DMS 273 (cell line): Measurements from ENCODE around the gene ANKRD16.
"Not testable (repeated sequence)": the region's sequence is repeated elsewhere in the genome, so short reads cannot be mapped to it uniquely, and the experiment has no call there.

Experiments
- DNase-seq: peaks from one replicate; lab custom pipeline; 2025; ENCODE audit not compliant: unreplicated experiment; lab: John Stamatoyannopoulos, UW

Gene ANKRD16

GRCh38 chr10:5889624-5890451 is at the start of gene ANKRD16, which contains the start of gene FBH1:
ANKRD16 (minus strand) TSS chr10:5889893; CDS start chr10:5889354, 539 bp downstream.
FBH1 (plus strand) TSS chr10:5890243; CDS start chr10:5890346, 103 bp downstream.
- DNase-seq: peak; percentile 98

- no peak for DNase-seq
These were observed 48.6 kb upstream of the ANKRD16 start for GRCh38 chr10:5938291-5938690.

- DNase-seq: no peak
These were observed 47.3 kb upstream of the ANKRD16 start for GRCh38 chr10:5937016-5937415.

DNA sequence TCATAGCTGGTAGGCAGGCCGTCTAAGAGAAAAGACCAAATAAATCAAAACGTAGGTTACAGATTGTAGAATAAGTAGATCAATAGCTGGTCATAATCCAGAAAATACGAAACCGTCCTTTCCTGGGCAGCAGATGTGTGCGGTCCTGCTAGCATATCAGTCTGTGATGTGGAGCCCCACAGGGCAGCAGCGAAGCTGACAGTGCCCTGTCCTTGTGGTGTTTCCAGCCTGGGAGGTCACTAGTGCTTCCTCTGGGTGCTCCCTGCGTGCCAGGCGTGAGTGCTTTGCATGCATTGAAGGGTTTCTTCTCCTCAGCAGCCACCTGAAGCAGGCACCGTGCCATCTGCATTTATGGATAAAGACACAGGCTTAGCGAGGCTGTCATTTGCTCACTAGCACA is 45.9 kb upstream of the ANKRD16 start:
- no peak for DNase-seq

- no peak for DNase-seq
These were observed 44.3 kb upstream of the ANKRD16 start for GRCh38 chr10:5933909-5934546.

GRCh38 chr10:5932345-5932744 is 42.7 kb upstream of the ANKRD16 start:
- no peak for DNase-seq

- no peak for DNase-seq
These were observed 40.6 kb upstream of the ANKRD16 start for GRCh38 chr10:5930272-5930671.

GRCh38 chr10:5929442-5929841 is 39.7 kb upstream of the ANKRD16 start:
- no peak for DNase-seq

DNA sequence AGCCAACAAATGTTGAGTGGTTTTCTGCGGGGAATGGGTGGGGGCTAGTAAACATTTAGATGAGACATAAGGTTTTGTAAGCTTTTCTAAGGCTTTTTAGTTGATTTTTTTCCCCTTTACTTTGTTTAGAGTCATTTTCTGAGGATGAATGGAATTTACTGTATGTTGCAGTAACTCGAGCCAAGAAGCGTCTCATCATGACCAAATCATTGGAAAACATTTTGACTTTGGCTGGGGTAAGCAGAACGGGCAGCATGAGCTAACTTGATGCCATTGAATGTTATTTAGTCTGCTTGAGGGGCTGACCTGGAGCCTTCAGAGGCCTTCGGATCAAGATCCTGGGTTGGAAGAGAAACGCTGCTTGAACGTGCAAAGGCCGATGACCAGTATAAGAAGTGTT is 37.6 kb upstream of the ANKRD16 start:
- no peak for DNase-seq

- no peak for DNase-seq
These were observed 35.2 kb upstream of the ANKRD16 start for GRCh38 chr10:5924889-5925288.

GRCh38 chr10:5921746-5922145 is 32.1 kb upstream of the ANKRD16 start:
- no peak for DNase-seq

DNA sequence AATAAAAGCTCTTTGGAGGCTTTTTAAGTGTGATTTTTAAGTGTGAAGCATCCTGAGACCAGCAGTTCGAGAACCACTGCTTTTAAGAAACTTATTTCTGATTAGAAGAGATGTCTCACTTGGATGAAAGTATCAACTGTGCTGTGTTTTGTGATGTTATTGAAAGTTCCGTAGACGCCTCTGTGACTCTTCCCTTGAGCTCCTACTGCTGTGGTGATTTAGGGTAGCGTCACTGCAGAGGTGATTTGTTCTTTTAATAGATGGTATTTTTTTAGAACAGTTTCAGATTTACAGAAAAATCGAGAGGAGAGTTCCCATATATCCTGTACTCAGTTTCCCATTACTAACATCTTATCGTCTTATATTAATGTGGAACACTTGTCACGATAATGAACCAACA is 29.9 kb upstream of the ANKRD16 start:
- no peak for DNase-seq

GRCh38 chr10:5918763-5919162 is 29.1 kb upstream of the ANKRD16 start:
- DNase-seq: no peak

- no peak for DNase-seq
These were observed 27.6 kb upstream of the ANKRD16 start for GRCh38 chr10:5917305-5917704.

- DNase-seq: no peak
These were observed 25.8 kb upstream of the ANKRD16 start for GRCh38 chr10:5915451-5915850.

DNA sequence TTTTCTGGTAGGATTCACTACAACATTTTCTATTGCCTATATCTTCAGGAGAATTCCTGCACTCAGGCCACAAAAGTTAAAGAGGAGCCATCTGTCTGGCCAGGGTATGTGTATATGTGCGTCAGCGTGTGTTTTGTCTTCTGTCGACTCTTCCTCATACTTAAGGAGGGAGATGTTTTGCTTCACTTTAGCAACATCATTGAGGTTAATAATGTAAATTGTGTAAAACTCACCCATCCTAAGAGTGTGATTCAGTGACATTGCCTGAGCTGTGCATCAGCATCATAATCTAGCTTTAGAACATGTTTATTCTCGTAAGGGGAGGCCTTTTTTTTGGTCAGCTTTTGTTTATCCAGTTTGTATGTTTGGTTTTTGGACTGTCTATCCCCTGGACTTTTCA is 24.0 kb upstream of the ANKRD16 start:
- no peak for DNase-seq

GRCh38 chr10:5911670-5912069 is 22.0 kb upstream of the ANKRD16 start:
- no peak for DNase-seq

DNA sequence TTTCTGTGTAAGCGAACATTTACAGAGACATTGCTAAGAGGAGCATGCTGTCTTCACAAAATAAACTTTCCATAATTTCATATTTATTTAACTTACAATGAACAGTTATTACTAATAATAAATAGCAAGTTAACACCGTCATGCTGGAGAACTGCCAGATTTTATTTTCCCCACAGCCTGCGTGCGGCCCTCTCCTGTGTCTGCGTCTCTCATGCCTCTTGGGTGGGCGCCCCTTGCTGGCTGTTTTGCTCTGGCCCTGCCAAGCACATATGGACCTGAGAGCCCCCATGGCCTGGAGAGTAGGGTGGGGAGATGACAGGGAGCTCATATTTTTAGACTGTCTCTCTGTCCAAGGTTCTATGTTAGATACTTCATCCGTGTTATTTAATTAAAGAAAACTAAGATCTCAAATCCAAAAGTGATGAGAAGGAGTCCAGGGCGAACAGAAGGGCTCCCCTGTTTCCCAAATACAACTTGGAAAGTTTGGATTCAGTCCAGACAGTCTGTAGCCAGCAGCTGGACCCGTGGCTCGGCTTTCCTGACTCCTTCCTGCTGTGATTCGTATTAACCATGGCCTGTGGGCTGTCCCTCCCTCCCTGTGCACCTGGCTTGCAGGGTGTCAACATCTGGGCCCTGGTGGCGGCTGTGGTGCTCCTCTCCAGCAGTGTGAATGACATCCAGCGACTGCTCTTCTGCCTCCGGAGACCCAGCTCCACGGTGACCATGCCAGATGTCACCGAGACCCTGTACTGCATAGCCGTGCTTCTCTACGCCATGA is 20.8 kb upstream of the ANKRD16 start:
- DNase-seq: peak; percentile 91

DNA sequence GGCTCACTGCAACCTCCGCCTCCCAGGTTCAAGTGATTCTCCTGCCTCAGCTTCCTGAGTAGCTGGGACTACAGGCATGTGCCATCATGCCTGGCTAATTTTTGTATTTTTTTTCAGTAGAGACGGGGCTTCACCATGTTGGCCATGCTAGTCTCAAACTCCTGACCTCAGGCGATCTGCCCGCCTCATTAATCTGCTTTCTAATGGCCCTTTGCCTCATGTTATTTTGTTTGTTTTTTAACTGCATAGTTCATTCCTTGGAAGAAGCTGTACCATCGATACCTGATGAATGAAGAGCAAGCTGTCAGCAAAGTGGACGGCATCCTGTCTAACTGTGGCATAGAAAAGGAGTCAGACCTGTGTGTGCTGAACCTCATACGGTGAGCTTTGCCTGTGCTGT is 19.0 kb upstream of the ANKRD16 start:
- DNase-seq: not testable (repeated sequence)

DNA sequence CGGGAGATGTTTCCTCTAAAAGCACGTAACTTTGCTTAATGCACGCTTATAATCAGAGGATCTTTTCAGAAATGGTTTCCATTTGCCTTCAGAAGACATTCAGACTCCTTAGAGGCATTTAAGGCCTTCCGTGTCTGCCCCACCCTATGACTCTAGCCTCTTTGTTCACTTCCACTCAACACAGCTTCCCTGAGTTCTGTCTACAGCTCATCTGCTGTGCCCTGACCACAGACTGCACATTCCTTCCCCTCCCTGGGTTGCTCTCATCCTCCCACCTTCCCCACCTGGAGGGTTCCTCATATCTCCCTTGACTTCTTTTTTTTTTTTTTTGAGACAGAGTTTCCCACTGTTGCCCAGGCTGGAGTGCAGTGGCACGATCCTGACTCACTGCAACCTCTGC is 17.0 kb upstream of the ANKRD16 start:
- DNase-seq: no peak

DNA sequence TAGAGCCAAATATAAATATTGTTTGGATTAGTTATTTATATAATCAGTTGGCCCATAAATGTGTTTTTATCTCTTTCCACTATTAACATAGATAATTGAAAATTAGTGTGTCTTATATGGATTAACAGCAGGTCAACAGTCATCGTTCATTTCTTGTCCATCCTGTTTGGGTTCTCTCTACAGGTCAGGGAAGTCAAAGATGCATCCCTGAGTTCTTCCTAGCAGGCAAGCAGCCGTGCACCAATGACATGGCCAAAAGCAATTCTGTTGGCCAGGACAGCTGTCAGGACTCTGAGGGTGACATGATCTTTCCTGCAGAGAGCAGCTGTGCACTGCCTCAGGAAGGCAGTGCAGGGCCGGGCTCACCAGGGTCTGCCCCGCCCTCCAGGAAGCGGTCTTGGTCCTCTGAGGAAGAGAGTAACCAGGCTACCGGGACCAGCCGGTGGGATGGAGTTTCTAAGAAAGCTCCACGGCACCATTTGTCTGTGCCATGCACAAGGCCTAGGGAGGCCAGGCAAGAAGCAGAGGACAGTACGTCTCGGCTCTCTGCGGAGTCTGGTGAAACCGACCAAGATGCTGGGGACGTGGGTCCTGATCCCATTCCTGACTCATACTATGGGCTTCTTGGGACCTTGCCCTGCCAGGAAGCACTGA is 16.3 kb upstream of the ANKRD16 start:
- peak; percentile 3 for DNase-seq
